ENCODE results near the gene GSS. TPM values are rescaled to one million over a fixed set of nuclear protein-coding genes. Genes with fewer than 3 reads are reported as not detected.
"Not testable (repeated sequence)": the region's sequence is repeated elsewhere in the genome, so short reads cannot be mapped to it uniquely, and the experiment has no call there.

GSS gene
- polyA plus RNA-seq, 1 experiment = 71.6 TPM

DNA sequence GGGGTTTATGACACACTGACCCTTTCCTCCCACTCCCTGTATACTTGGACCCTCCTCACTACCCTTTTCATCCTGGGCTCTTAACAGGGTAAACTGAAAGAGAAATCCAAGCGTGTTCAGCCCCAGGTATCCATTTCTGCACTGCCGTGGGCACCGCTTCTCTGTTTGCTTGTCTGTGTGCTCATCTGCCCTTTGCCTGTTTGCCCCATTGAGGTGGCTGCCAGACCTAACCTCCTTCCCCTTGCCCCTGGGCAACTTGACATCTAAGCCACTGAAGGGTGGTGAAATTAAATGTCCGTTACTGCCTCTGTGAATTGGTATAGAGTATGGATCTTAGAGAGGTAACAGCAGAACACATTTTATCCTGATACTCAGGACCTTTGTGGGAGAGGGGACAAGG is 40.5 kb downstream of the GSS start:
- no peak for DNase-seq (ENCODE audit: low read depth, low spot score)
- H3K9me3 ChIP-seq (ENCODE audit: control insufficient read depth, insufficient read depth, low read length) = no peaks in the 10 kb centered on the region
- no peaks in the 10 kb centered on the region for H3K27me3 ChIP-seq (ENCODE audit: control insufficient read depth, insufficient read depth, low read length)
- CTCF ChIA-PET = no interaction called here
- H3K4me3 ChIP-seq (ENCODE audit: low read depth, low read length) = no peak overlapping the region
- TF ChIP-seq, protein P1, sequence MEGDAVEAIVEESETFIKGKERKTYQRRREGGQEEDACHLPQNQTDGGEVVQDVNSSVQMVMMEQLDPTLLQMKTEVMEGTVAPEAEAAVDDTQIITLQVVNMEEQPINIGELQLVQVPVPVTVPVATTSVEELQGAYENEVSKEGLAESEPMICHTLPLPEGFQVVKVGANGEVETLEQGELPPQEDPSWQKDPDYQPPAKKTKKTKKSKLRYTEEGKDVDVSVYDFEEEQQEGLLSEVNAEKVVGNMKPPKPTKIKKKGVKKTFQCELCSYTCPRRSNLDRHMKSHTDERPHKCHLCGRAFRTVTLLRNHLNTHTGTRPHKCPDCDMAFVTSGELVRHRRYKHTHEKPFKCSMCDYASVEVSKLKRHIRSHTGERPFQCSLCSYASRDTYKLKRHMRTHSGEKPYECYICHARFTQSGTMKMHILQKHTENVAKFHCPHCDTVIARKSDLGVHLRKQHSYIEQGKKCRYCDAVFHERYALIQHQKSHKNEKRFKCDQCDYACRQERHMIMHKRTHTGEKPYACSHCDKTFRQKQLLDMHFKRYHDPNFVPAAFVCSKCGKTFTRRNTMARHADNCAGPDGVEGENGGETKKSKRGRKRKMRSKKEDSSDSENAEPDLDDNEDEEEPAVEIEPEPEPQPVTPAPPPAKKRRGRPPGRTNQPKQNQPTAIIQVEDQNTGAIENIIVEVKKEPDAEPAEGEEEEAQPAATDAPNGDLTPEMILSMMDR (IDR thresholded peaks at IDR 0.05; ENCODE audit: low read depth, low read length) = no peak
- POLR2A ChIA-PET = no interaction called here
- no peak overlapping the region for H3K27ac ChIP-seq (ENCODE audit: low read depth, low read length)

DNA sequence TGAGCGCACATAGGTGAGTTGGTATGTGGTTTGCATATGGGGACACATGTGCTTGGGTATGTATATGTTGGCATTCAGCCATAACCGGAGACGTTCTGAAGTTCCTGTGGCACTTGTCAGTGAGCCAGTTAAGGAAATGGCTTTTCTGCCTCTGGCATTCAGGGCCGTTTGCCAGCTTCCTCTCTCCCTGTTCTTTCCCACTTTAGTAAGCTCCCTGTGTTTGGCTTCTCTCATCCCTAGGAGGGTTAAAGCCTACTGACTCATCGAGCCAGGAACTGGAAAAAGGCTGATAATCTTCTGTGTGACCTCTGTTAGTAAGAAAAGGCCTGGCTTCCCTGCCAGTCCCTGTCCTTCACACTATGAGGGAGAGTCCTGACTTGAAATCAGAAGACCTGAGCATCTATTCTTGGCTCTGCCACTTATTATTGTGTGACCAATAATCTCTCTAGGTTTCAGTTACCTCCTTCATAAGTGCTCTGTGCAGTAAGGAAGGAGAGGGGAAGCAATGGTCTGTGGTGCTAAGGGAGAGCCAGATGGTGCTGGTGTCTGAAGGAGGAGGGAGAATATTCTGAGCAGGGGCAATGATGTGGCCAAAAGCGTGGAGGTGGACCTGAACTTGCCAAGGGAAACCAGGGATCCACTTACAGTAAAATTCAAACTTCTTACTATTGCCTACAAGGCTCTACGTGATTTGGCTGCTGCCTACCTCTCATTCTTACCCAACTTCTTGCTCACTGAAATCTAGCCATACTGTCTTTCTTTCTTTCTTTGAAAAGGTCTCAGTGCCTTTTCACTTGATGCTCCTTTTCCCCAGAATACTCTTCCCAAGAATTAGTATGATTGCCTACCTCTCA is 47.8 kb downstream of the GSS start:
- H3K9me3 ChIP-seq (ENCODE audit: control insufficient read depth, insufficient read depth, low read length) = no peaks in the 10 kb centered on the region
- CTCF ChIA-PET = interaction anchor here (0.5 kb wide), 1 partner anchor 189 kb away, joined by 6 read pairs; no protein-coding TSS in a partner anchor
- POLR2A ChIA-PET = no interaction called here
- DNase-seq (ENCODE audit: low read depth, low spot score) = peak; percentile 61
- H3K27me3 ChIP-seq (ENCODE audit: control insufficient read depth, insufficient read depth, low read length) = no peaks in the 10 kb centered on the region
- no peak overlapping the region for H3K4me3 ChIP-seq (ENCODE audit: low read depth, low read length)
- H3K27ac ChIP-seq (ENCODE audit: low read depth, low read length) = peak overlapping the region; percentile 50
- TF ChIP-seq, protein P1 (IDR thresholded peaks at IDR 0.05; ENCODE audit: low read depth, low read length) = no peak

DNA sequence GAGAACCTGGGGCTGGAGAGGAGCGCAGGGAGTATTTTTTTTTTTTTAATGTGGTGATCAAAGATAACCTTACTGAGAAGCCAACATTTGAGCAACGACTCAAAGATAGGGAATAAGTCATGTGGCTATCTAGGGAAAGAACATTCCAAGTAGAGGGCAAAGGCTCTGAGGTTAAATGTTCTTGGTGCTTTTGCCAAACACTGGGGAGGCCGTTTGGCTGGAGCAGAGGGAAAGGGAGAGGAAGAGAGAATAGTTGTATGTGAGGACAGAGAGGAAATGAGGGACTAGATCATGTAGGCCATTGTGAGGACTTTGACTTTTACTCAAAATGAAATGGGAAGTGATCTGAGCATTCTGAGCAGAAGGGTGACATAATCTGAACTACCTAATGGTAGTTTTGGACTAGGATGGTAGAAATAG is 51.4 kb downstream of the GSS start:
- no peak overlapping the region for H3K27ac ChIP-seq (ENCODE audit: low read depth, low read length)
- no peaks in the 10 kb centered on the region for H3K27me3 ChIP-seq (ENCODE audit: control insufficient read depth, insufficient read depth, low read length)
- H3K4me3 ChIP-seq (ENCODE audit: low read depth, low read length) = no peak overlapping the region
- no peaks in the 10 kb centered on the region for H3K9me3 ChIP-seq (ENCODE audit: control insufficient read depth, insufficient read depth, low read length)
- TF ChIP-seq, protein P1 (IDR thresholded peaks at IDR 0.05; ENCODE audit: low read depth, low read length) = no peak
- DNase-seq (ENCODE audit: low read depth, low spot score) = no peak
- ChIA-PET CTCF (no interaction called here), POLR2A (interaction anchor here (0.7 kb wide), 2 partner anchors 28 to 124 kb away, joined by 9 to 11 read pairs; no protein-coding TSS in a partner anchor)

DNA sequence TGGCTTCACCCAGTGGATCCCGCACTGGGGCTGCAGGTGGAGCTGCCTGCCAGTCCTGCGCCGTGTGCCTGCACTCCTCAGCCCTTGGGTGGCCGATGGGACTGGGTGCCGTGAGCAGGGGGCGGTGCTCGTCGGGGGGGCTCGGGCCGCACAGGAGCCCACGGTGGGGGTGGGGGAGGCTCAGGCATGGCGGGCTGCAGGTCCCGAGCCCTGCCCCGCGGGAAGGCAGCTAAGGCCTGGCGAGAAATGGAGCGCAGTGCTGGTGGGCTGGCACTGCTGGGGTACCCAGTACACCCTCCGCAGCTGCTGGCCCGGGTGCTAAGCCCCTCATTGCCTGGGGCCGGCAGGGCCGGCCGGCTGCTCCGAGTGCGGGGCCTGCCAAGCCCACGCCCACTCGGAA is 56.9 kb downstream of the GSS start:
- H3K27ac ChIP-seq (ENCODE audit: low read depth, low read length); H3K4me3 ChIP-seq (ENCODE audit: low read depth, low read length); H3K9me3 ChIP-seq (ENCODE audit: control insufficient read depth, insufficient read depth, low read length); CTCF ChIA-PET; H3K27me3 ChIP-seq (ENCODE audit: control insufficient read depth, insufficient read depth, low read length); DNase-seq (ENCODE audit: low read depth, low spot score): not testable (repeated sequence)
- POLR2A ChIA-PET = interaction anchor here (1.8 kb wide), 1 partner anchor 22 kb away, joined by 5 read pairs; the partner anchor contains the start of gene ACSS2

DNA sequence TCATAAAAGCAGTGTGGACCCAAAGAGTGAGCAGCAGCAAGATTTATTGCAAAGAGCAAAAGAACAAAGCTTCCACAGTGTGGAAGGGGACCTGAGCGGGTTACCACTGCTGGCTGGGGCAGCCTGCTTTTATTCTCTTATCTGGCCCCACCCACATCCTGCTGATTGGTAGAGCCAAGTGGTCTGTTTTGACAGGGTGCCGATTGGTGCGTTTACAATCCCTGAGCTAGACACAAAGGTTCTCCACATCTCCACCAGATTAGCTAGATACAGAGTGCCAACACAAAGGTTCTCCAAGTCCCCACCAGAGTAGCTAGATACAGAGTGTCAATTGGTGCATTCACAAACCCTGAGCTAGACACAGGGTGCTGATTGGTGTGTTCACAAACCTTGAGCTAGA is 57.5 kb downstream of the GSS start:
- POLR2A ChIA-PET; CTCF ChIA-PET; H3K9me3 ChIP-seq (ENCODE audit: control insufficient read depth, insufficient read depth, low read length); H3K27me3 ChIP-seq (ENCODE audit: control insufficient read depth, insufficient read depth, low read length); H3K4me3 ChIP-seq (ENCODE audit: low read depth, low read length); H3K27ac ChIP-seq (ENCODE audit: low read depth, low read length); DNase-seq (ENCODE audit: low read depth, low spot score): not testable (repeated sequence)

DNA sequence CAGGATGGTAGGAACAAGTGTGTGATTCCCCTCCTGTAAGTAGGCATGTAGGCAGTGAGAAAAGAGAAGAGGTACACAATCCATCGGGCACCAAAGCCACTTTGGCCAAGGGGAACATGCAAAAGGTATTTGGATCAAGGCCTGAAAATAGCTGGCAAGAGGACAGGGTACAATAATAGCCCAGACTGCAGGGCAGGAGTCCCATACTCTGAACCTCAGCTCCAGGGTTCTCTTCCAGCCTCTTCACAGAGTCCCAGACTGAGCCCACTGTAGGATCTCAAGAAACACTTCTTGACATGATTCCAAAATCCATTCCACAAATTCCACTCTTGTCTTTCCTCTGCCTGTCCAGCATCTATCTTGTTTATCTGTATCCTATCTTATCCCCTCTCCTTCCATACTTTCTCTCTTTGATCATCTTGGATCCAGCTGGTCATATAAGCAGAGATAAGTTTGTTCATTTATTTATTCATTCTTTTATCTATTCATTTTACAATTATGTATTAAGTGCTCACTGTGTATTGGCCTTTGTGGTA is 59.5 kb downstream of the GSS start:
- Histone ChIP-seq H3K9me3 (ENCODE audit: control insufficient read depth, insufficient read depth, low read length) (no peaks in the 10 kb centered on the region; the same call in 1 of the 2 replicates), H3K27me3 (ENCODE audit: control insufficient read depth, insufficient read depth, low read length) (no peaks in the 10 kb centered on the region), H3K27ac (ENCODE audit: low read depth, low read length) (no peak overlapping the region), H3K4me3 (ENCODE audit: low read depth, low read length) (no peak overlapping the region)
- ChIA-PET POLR2A (no interaction called here), CTCF (no interaction called here)
- TF ChIP-seq, protein P1 (IDR thresholded peaks at IDR 0.05; ENCODE audit: low read depth, low read length) = no peak
- DNase-seq (ENCODE audit: low read depth, low spot score) = no peak

Measured in AG04450 (cell line).